Measurements from ENCODE around the gene AXL.
"Not testable (repeated sequence)": the region's sequence is repeated elsewhere in the genome, so short reads cannot be mapped to it uniquely, and the experiment has no call there.

The AXL gene

DNA sequence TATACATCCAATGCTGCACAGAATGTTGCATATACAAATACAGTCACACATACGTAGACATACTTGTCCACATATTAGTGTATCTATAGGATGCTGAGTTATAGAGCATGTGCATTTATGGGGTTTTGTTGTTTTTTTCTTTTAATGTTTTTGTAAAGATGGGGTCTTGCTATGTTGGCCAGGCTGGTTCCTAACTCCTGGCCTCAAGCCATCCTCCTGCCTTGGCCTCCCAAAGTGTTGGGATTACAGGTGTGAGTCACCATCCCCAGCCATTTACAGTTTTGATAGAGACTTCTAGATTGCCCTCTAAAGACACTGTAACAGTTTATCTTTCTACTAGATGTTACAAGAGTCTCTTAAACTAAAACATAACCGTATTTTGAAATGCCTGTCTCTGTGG is 59.5 kb downstream of the AXL start:
- no peak for DNase-seq

DNA sequence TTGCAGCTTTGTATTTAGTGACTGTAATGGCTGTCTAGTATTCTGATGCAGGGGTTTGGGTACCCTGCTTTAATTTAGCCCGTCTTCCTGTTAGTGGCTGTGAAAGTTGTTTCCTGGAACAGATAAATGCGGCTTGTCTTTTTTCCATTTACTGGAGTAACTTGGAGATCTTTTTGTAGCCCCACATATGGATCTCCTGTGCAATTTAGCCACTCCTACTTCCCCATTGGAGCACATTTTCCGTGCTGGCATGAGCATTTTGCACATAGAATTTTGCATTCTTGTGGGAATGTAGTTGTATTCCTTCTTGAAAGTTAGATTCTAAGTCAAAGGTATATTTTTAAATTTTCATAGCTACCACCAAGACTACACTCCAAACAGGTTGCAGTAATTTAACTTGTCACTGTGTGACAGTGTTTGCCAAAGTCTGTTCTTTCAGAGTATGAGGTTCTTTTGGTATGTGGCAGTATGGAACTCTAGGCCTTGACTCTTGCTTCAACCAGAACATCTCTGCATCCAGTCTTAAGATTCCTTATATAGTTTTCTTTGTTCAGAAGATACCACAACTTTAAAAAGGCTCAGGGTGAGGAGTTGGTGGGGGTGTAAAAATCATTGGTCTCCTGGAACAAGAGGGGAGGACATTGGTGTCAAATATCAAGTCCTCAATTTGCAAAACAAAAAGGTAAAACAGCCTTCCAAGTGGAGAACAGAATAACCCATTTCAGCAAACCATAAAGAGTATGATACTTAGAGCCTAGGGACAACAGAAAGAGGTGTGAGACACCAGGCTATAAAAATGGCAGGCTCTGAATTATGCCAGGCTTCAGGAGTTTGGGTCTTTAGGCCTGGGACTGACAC is 69.9 kb downstream of the AXL start:
- DNase-seq: no peak

DNA sequence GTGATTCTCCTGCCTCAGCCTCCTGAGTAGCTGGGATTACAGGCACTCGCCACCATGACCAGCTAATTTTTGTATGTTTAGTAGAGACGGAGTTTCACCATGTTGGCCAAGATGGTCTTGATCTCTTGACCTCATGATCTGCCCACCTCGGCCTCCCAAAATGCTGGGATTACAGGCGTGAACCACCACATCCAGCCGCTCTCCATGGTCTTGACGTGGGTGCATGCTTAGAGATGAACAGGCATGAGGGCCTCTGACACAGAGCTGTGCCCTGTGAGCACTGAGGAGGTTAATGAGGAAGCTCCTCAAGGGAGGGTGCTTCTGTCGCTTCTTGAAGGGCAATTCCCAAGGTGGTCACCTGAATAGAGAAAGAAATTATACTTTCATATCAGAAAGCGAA is 70.8 kb downstream of the AXL start:
- not testable (repeated sequence) for DNase-seq

DNA sequence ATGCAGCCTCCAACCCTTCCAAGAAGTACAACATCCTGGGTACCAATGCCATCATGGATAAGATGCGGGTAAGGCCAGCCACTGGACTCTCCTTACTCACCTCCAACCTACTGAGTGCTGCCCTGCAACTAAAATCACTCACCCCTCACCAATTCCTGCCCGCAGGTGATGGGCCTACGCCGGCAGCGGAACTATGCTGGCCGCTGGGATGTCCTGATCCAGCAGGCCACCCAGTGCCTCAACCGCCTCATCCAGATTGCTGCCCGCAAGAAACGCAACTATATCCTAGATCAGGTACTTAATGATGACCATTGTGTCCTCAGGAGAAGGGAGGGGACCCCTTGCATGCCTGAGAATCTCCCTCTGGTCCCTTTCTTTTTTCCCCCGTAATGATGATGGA is 75.4 kb downstream of the AXL start:
- DNase-seq: no peak

DNA sequence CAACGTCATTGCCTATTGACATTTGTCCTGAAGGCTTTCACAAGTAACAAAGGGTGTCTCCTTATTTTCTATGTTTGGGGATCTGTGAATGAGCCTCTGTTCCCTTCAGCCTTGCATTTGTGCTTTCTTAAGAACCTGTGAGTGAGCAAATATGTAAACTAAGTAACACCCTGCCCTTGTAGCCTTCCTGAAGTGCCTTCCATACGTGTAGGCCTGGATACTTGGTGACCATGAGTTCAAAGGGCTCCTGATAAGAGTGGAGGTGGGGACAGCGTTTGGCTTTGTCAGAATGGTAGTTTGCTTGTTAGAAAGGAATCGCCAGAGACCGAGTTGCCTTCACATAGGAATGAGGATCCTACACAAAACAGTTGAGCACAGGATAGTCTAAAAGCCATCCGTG is 76.5 kb downstream of the AXL start:
- no peak for DNase-seq

DNA sequence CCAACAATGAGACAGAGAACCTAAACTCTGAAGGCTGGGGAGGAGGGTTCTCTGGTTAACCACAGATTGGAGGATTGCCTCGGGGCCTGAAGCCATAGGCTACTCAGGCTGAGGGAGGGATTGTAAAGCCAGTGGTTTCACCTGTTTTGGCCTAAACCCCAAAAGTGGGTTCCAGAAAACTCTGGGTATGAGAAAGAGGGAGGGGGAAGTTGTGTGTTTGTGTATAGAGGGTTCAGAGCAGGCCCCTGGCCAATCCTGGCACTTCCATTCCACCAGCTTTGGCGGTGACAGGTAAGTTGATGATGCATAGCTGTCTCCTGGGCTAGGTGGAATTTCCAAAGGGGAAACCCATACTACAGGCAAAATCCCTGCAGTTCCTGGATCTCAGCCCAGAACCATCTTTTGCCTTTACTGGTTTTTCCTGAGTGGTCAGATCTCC is 77.4 kb downstream of the AXL start:
- DNase-seq: no peak

DNA sequence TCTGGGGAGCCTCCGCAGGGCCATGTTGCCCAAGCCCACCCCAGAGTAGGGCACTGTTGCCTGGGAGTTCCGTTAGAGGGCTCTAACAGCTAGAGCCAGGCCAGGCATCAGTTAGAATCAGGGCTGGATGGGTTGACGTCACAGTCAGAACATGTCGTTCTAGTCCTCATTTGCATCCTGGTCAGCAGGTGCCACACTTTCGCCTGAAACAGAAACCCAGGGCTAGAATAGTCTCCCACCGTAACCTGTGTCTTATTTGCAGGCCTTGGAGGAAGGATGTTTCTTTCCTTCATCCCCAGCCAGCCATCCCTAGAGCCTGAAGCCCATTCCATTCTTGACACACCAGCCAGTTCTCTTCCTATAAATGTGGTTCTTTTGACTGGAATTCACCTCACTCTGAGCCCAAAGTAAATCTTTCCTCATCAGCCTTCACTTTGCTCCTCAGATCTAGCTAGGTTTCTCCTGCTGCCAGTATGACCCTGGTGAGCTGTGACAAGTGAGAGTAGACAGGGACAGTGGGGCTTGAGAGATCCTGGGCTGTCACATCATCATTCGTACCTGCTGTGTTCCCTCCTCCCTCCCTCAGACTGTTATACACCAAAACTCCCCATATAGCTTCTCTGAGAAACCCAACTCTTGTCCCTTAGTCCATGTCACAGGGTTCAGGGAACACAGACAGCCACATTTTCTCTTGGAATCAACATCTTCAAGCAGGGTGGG is 78.8 kb downstream of the AXL start:
- no peak for DNase-seq

DNA sequence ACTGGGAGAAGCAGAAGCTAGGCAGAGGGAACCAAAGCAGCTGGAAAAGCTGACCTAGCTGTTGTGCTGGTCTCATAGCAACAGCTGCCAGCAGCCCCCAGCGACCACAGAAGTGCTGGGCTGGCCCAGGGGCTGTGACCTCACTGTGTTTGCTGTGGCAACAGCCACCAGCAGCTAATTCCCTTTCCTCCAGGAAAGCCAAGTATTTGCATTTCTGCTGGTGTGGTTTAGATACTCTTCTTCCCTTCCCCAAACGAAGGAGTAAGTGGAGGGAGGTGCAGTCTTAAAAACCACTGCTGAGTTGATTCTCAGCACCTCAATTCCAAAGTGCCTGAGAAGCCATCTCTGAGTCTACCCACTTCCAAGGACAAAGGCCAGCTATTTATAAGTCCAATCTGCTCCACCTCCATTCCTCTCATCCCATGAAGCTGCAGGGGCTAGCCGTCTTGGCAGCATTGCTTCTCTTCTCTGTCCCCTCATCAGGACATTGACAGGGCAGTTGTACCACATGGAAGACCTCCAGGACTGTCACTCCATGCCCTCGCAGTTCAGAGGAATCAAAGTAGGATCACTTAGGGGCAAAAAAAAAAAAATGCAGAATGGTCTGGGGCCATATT is 79.4 kb downstream of the AXL start:
- DNase-seq: peak; percentile 37

DNA sequence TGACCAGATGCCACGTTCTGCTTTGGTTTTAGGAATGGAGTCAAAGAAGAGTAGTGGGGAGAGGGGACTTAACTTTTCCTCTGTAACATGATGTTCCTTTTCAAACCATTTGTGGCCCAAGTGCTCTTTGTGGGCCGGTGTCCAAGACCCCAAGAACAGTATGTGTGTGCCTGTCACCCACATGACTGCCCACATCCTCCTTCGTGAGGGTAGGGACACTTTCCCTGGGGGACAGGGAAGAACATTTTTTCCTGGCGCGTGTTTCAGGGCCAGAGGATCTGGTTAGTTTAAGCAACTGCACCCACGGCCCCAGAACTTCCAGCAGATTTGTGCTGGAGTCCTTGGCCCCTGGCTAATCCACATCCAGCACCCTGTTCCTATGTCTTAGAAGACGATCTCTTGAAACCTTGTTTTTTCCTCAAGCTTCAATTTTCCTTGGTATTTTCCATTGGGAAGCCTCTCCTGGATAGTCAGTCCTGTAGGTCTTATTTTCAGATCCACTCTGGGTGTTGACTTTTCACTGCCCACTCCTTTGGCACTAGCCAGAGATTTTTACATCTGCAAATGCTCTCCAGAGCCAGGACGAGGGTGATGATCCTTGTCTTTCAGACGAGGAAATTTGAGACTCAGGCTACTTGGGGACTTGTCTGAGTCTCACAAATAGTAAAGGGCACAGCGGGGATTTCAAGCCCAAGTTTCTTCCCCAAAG is 80.2 kb downstream of the AXL start:
- no peak for DNase-seq

DNA sequence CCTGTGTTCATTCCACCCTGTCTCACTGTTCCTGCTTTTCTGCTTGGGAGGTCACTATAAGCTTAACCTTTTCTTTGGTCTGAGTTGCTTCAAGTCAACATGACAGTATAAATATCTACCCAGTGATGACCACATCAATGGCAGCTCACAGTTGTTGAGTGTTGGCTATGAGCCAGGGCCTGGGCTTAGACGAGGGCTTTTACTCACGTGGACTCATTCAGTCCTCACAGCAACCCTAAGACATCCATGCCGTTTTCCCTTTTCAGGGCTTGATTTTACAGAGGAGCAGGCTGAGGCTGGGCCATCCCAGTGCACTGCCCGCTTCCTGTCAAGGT is 80.7 kb downstream of the AXL start:
- peak; percentile 41 for DNase-seq

DNA sequence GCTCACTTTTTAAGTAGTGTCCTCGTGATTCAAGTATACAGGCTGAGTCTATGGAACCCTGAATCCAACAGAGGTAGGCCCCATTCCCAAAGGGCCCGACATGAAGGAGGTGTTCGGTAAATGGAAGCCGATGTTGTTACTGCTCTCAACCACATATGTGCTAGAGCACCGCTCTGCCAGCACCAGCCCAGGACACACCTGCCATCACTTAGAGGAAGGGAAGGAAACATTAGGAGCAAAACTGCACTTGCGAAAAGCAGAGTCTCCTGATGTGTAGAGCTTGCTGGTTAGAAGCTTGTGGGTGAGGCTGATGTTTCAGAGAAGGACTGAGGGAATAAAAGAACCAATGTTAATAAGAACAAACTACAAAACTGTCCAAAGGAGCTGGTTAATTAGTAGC is 81.5 kb downstream of the AXL start:
- no peak for DNase-seq

DNA sequence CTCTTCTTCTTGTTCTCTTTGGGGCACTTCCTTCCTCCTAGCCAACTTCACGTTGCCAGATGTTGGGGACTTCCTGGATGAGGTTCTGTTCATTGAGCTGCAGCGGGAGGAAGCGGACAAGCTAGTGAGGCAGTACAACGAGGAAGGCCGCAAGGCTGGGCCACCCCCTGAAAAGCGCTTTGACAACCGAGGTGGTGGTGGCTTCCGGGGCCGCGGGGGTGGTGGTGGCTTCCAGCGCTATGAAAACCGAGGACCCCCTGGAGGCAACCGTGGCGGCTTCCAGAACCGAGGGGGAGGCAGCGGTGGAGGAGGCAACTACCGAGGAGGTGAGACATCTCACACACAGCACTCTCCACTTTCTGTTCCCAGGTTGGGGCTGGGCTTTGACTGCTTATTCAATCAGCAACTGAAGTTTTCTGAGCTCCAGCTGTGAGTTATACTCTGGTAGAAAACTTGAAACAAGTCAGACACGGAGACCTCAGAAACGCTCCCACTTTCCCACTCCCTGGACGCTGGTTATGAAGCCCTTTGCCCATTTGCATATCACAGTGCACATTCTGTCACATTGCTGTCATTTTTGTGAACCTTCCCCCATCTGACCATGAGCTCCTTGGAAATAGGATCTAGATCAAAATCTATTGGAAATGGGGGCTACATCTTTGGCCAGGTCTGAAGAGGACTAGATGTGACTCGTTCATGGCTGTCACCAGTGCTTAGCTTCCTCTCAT is 83.8 kb downstream of the AXL start:
- DNase-seq: no peak

DNA sequence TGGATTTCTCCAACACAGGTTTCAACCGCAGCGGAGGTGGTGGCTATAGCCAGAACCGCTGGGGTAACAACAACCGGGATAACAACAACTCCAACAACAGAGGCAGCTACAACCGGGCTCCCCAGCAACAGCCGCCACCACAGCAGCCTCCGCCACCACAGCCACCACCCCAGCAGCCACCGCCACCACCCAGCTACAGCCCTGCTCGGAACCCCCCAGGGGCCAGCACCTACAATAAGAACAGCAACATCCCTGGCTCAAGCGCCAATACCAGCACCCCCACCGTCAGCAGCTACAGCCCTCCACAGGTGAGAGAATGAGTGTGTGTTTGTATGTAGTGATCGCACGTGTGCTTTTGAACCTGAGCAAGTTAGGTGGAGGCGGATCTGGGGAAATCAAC is 84.9 kb downstream of the AXL start:
- no peak for DNase-seq

DNA sequence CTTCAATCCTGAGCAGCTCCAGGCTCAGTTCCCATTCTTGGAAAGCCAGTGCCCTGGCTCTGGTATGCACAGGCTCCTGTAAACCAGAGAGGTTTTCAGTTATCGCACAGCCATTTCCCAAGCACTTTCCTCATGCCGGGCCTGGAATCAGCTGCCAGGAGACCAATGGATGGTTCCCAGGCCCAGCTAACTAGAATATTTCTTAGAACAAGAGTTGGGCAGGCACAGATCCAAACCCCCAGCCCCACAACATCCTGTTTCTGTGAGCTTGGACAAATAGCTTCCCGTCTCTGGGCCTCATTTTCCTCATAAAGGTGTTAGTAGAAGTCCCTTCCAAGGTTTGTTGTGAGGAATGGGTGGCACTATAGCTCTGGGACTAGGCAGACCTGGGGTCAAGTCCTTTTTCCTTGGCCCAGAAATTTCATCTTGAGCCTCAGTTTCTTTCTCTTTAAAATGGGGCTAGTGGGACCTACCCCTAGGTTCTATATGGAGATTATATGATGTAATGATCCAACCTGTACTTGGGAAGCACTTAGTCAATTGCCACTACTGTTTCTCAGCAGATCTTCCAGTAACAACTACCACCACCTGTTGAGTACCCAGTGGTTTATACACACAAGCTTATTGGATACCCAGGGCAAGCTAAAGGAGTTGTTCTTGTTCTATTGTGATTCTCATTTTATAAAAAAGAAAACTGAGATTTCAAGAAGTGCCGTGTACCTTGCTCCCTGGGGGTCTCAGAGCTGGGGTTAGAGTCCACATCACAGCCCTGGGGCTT is 85.9 kb downstream of the AXL start:
- DNase-seq: no peak

DNA sequence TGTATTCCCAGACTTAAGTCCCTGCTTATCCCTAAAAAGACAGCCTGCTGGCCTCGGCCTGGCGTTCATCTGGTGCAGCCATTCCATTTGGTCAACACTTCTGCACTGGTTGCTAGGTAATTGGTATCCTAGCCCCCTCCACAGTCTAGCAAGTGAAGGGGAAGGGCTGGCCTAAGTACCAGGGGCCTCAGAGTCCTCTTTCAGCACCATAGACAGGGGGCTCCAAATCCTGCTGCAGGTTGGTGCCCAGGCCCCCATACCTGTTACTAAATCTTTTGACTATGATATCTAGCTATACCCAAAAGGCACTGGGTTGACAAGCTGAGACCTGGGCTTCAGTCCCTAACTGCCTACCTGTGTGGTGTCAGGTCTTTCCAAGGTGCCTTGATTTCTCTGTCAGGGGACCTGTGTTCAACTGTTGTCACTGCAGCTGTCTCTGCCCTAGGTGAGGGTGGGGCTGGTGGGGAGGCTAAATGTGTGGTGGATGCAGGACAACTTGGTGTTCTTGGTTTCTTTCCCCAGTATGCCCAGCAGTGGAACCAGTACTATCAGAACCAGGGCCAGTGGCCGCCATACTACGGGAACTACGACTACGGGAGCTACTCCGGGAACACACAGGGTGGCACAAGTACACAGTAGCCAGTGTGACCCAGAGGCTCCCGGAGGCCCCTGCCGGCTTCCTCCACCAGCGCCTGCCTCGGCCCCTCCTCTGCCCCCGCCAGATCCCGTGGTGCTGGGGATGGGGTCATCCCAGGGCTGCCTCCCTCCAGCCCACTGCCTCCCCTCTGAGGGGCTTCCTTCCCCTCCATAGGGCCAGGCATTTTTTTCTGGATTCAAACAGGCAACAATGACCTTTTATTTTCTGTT is 87.1 kb downstream of the AXL start:
- DNase-seq: no peak

DNA sequence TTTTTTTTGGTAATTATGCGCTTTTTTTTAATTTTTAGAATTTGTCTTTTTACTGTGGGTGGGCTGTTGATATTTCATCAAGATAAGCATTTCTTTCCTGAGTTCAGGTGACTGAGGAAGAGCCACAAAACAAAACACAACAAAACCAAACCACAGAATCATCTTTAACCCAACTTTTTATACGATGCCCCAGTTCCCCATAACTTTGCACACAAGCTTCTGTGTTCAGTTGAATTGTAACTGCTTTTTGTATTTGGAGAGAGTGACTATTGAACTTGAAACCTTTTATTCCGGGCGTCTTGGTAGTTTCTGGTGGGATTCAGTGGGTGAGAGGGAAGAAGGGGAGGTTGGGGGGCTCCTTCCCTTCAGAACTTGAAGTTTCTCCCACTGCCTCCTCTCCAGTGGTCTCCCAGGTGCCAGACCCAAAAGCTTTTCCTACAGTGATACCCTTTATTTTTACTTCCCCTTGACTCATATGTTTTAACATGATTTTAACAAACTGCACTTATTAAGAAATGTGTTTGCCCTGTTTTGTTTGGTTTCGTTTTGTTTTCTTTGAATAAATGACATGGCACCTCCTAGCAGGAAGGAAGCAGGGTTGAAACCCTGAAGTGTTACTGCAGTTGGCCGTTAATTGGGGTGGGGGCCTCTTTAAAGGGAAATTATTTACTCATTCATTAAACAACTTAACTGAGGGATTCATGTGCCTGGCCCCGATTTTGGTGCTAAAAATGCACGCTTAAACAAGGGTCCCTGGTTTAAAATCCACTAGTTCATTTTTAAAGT is 88.3 kb downstream of the AXL start:
- no peak for DNase-seq

DNA sequence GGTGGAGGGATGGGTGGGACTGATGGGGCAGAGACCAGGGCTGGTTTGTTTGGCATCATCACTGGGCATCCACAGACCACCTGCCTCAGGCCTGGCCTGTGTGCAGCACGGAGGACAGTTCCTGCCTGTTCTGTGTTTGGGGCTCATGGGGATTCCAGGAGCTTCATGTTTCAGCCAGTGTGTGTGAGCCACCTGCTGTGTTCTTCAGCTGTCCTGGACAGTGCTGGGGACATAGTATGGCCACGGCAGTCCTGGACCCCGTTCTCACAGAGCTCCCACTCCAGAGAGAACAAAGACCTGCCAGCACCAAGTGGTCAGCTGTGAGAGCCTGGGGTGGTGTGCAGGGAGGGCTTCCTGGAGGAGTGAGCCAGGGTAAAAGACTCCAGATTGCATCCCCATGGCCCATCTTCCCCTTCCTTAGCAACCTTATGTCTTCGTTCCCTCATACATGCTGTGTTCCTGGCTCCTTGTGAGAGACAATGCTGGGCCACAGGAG is 89.0 kb downstream of the AXL start:
- DNase-seq: no peak

DNA sequence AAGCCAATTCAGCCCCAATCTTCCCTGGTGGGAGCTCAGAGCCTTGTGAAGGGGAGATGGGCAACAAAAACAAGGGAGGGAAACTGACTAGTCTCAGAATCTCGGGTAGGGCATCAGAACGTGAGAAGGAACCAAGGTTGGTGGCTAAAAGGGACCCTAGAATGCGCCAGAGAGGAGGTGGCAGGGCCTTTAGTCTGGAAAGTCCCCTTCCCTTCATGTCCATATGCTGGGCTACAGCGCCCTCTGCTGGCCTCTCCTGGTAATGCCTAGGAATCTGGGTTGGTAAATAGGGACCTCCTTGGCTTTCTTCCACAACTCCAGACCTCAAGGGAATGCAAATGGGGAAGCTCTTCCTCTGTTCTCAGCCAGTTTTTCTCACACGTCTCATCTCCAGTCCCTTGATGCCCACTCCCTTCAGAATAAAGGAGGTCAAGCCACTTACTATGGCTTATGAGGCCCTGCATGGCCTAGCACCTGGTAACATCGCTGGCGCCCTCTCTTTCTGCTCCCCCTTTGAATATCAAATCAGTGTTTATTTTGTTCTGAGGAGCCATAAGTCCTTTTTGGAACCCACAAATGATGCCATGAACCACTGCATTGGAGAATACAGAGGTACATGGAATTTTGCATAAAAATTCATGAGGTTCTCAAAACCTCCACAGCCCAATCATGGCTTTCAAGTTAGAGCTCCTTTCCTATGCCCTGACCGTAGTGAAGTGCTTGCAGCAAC is 89.6 kb downstream of the AXL start:
- peak; percentile 86 for DNase-seq
